GM21825 (cell line): ENCODE data around the gene IFITM2.
"Not testable (repeated sequence)": the region's sequence is repeated elsewhere in the genome, so short reads cannot be mapped to it uniquely, and the experiment has no call there.

Experiments used
- ATAC-seq: cut with Tn5 transposase; IDR thresholded peaks from one replicate; pipeline ENCODE4 v1.9.1; 2021; ENCODE audit warnings: mild to moderate bottlenecking, moderate library complexity; ENCODE audit not compliant: unreplicated experiment

Gene IFITM2

GRCh38 chr11:281486-282161 is 26.0 kb upstream of the IFITM2 start:
- ATAC-seq, result no peak

- ATAC-seq, result no peak
Measured at GRCh38 chr11:282171-282570, 25.4 kb upstream of the IFITM2 start.

DNA sequence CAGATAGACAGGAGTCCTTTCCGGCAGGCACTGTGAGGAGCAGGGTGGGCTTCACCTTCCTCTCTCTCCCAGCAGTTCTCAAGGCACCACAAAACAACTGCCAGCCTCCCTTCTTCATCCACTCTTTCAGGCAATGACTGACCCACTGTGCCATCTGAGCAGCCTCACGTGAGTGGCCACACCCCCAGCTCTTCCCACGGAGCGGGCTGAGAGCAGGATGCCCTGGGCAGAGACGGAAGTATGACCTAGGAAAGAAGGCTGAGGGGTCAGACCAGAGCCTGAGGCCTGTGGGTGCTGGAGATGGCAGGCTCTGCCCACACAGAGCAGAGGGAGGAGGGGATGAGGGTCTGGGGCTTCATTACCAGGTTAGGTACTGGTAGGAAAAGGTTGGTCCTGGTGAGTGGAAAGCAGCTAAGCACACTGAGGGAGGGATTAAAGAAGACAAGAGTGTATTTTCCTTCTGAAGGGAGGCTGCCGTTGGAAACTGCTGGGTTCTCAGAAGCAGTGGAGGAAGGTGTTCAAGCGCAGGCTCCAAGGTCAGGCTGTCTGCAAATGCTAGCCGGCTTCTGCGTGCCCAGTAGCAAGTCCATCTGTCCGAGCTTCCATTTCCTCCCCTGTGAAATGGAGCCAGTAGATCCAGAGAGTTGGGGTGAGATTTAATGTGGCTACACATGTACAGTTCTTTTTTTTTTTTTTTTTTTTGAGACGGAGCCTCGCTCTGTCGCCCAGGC is 24.8 kb upstream of the IFITM2 start:
- no peak for ATAC-seq

DNA sequence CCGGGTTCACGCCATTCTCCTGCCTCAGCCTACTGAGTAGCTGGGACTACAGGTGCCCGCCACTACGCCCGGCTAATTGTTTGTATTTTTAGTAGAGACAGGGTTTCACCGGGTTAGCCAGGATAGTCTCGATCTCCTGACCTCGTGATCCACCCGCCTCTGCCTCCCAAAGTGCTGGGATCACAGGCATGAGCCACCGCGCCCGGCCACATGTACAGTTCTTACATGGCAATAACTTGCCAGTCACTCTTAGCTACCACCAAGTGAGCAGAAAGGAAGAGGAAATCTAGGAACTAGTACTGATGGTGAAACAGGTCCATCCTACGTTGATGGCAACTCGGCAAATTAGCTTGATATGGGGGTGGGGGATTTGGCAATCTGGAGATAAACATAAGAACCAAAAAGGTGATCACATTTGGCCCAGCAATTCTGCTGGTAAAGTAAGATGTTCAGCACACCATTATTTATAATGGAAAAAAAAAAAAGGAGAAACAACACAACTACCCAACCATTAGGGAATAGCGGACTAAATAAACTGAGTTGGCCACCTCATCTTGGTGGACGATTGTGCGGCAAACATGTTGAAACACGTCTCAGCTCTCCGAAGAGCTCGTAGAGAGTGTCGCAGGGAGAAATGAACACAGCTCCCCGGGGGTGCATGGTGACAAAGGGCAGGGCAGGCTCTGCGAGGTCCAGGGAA is 24.1 kb upstream of the IFITM2 start:
- no peak for ATAC-seq

GRCh38 chr11:284105-285020 is 23.3 kb upstream of the IFITM2 start:
- no peak for ATAC-seq

DNA sequence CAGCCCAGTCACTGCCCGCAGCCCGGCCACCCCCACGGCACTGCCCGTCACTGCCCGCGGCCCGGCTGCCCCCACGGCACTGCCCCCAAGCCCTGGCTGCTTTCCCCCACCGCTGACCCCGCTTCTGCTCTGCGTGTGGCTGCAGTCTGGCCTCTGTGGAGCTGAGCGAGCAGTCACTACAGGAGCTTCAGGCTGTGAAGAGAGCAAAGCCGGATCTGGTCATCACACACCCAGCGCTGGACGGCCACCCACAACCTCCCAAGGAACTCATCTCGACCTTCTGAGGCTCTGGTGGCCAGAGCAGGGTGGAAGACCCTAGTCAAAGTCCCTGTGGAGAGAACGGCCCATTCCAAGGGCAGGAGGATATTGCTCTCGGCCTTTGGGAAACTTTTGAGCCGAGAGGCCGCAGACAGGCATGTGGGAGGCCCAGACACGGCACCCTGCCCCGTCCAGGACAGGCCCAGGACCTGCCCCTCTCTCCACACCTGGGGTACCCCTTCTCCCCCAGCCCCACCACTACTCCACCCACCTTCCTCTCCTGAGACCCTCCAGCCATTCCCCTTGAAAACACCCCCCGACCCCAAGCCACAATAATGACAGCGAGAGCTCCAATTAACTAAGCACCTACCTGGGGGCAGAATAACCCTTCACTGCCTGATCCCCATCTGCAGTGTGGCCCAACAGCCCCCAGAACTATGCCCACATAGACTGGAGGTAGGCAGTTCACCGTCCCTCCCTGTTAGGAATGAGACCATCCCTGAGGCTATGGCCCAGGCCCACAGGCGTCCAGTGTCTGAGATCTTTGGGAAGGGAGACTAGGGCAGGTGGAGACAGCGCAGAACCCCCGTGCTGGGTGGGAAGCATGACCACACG is 22.4 kb upstream of the IFITM2 start:
- ATAC-seq, result no peak

DNA sequence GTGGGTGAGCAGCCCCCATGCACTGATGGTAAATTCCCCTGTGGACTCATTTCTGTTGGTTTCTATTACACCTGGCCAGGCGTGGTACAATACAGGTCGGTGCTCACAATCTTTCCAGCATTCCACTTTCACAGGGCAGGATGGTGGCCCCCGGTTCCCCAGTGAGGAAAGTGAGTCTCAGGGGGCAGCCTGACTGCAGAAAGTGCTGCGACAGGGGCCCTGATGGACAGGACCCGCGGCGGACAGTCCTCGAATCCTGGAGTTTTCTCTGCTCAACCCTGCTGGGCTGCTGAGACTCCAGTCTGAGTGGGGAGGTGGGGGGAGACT is 21.8 kb upstream of the IFITM2 start:
- ATAC-seq, result no peak

GRCh38 chr11:286977-287820 is 20.4 kb upstream of the IFITM2 start:
- ATAC-seq, result not testable (repeated sequence)

GRCh38 chr11:287821-288477 is 19.7 kb upstream of the IFITM2 start:
- ATAC-seq, result peak; percentile 9

- peak; percentile 58 for ATAC-seq
Measured at GRCh38 chr11:288478-289397, 18.9 kb upstream of the IFITM2 start, which contains the start of gene PGGHG. Gene PGGHG (plus strand): TSS chr11:289126. CDS start chr11:289817, 691 bp downstream.

GRCh38 chr11:289398-289711 is 18.3 kb upstream of the IFITM2 start:
- no peak for ATAC-seq

- ATAC-seq, result no peak
Measured at GRCh38 chr11:289712-290620, 17.6 kb upstream of the IFITM2 start.

- no peak for ATAC-seq
Measured at GRCh38 chr11:290621-291231, 16.9 kb upstream of the IFITM2 start.

DNA sequence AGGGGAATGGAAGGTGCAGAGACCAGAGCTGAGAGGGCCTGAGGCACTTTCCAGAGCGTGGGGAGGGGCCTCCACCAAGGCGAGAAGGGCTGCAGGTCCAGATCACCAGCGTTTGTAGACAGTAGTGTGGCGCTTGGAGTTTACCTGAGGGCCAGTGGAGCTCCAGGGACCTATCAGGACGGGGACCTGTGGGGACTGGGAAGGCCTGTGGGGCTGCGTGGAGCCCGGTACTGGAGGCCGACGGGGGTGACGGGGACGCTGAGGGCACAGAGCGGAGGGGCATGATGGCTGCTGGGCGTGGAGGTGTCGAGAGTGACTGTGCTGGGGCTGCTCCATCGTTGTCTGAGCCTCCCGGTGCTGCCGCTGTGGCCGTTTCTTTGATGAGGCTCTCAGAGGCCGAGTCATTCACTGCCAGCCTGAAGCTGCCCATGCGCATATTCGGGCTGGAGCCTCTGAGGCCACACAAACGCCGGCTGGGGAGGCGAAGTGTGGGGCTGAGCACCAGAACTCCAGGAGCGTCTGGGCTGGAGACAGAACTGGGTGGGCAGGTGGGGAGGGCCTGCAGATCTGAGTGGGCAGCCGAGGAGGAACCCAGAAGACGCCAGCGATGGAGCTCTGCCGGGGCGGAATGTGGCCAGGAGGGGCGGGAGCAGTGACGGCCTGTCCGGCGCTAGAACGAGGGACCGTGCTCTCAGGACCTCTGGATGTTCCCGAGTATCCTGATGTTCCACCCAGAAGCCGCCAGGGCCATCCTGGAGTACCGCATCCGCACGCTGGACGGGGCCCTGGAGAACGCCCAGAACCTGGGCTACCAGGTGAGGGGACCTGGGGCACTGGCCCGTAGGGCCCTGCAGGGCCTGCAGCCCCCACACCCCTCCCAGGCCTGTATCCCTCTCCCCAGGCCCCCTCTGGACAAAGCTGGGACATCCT is 16.1 kb upstream of the IFITM2 start:
- no peak for ATAC-seq
